ENCODE results near the gene OR8G1. TPM values are rescaled to one million over a fixed set of nuclear protein-coding genes. Genes with fewer than 3 reads are reported as not detected.

The OR8G1 gene
- not detected for total RNA-seq

GRCh38 chr11:124240621-124241397, at the start of gene OR8G1:
TSS of gene OR8G1 (plus strand) at chr11:124241095. CDS start at chr11:124249676, 8,581 bp downstream.
- no peak for DNase-seq (ENCODE audit: low spot score in 2 of 2)
- H3K36me3 ChIP-seq: no peaks in the 10 kb centered on the region
- WGBS: 64% methylated on average over 3 of the region's 3 CpGs
- no peaks in the 10 kb centered on the region for H3K9me3 ChIP-seq
- H3K27me3 ChIP-seq: no peaks in the 10 kb centered on the region
- TF ChIP-seq POLR2A (IDR thresholded peaks at IDR 0.05): no peak
- no peak for TF ChIP-seq EP300 (IDR thresholded peaks at IDR 0.05)
- TF ChIP-seq CTCF (IDR thresholded peaks at IDR 0.05): no peak
- TF ChIP-seq POLR2AphosphoS5 (IDR thresholded peaks at IDR 0.05): no peak
- no peaks in the 10 kb centered on the region for H3K4me1 ChIP-seq
- no peak within 1 kb of the TSS for H3K27ac ChIP-seq
- H3K4me3 ChIP-seq: no peak within 1 kb of the TSS

- 44% methylated on average over 6 of the region's 6 CpGs for WGBS
- TF ChIP-seq POLR2AphosphoS5 (IDR thresholded peaks at IDR 0.05) (no peak), EP300 (IDR thresholded peaks at IDR 0.05) (no peak), CTCF (IDR thresholded peaks at IDR 0.05) (no peak), POLR2A (IDR thresholded peaks at IDR 0.05) (no peak)
- no peak for DNase-seq (ENCODE audit: low spot score in 2 of 2)
- Histone ChIP-seq H3K4me1 (no peaks in the 10 kb centered on the region), H3K4me3 (no peak overlapping the region), H3K27ac (peak overlapping the region; percentile 74), H3K36me3 (no peaks in the 10 kb centered on the region), H3K9me3 (no peaks in the 10 kb centered on the region), H3K27me3 (no peaks in the 10 kb centered on the region)
These were observed 47.5 kb upstream of the OR8G1 start for GRCh38 chr11:124193221-124194010.

- DNase-seq (ENCODE audit: low spot score in 2 of 2): no peak
- no peak for TF ChIP-seq EP300 (IDR thresholded peaks at IDR 0.05)
- TF ChIP-seq CTCF (IDR thresholded peaks at IDR 0.05): no peak
- TF ChIP-seq POLR2AphosphoS5 (IDR thresholded peaks at IDR 0.05): no peak
- TF ChIP-seq POLR2A (IDR thresholded peaks at IDR 0.05): no peak
- no peaks in the 10 kb centered on the region for H3K36me3 ChIP-seq
- no peaks in the 10 kb centered on the region for H3K27me3 ChIP-seq
- peak overlapping the region; percentile 74 for H3K27ac ChIP-seq
- no peaks in the 10 kb centered on the region for H3K4me1 ChIP-seq
- H3K9me3 ChIP-seq: no peaks in the 10 kb centered on the region
- WGBS: 37% methylated on average over 6 of the region's 6 CpGs
- no peak overlapping the region for H3K4me3 ChIP-seq
These were observed 46.4 kb upstream of the OR8G1 start for GRCh38 chr11:124194293-124195188.

- Histone ChIP-seq H3K4me3 (no peak overlapping the region), H3K36me3 (no peaks in the 10 kb centered on the region), H3K27ac (peak overlapping the region; percentile 74), H3K27me3 (no peaks in the 10 kb centered on the region), H3K9me3 (no peaks in the 10 kb centered on the region), H3K4me1 (no peaks in the 10 kb centered on the region)
- no peak for DNase-seq (ENCODE audit: low spot score in 2 of 2)
- 36% methylated on average over 4 of the region's 4 CpGs for WGBS
- TF ChIP-seq POLR2AphosphoS5 (IDR thresholded peaks at IDR 0.05) (no peak), POLR2A (IDR thresholded peaks at IDR 0.05) (no peak), CTCF (IDR thresholded peaks at IDR 0.05) (peak; percentile 16 to 58), EP300 (IDR thresholded peaks at IDR 0.05) (no peak)
These were observed 45.6 kb upstream of the OR8G1 start for GRCh38 chr11:124195189-124195734.

All from suprapubic skin (tissue), 4 donors.